ENCODE measurements around the gene TMBIM4. TPM values are rescaled to one million over a fixed set of nuclear protein-coding genes. Genes with fewer than 3 reads are reported as not detected.
"Not testable (repeated sequence)": the region's sequence is repeated elsewhere in the genome, so short reads cannot be mapped to it uniquely, and the experiment has no call there.

The TMBIM4 gene
- 36.1 and 151 TPM in 2 replicates for total RNA-seq (2014; rRNA removed; shearing (Covaris generic); ENCODE audit: low replicate concordance)

- Histone ChIP-seq H3K27ac (ENCODE audit: low read length) (peak within 1 kb of the TSS; percentile 95), H3K4me1 (ENCODE audit: low read length) (peaks cover 15% of the 10 kb centered on the region), H3K9me2 (replicated peaks; ENCODE audit: insufficient read depth, low read length) (no peaks in the 10 kb centered on the region), H3K4me3 (ENCODE audit: low read length) (peak within 1 kb of the TSS; percentile 79), H3K36me3 (ENCODE audit: insufficient read depth, low read length) (peaks cover 23% of the 10 kb centered on the region), H3K9ac (ENCODE audit: low read length) (peak within 1 kb of the TSS; percentile 89), H3K79me2 (ENCODE audit: low read length) (peaks cover 43% of the 10 kb centered on the region), H2AFZ (ENCODE audit: low read length) (peak within 1 kb of the TSS; percentile 61; the same call in 1 of the 2 replicates), H3K9me3 (ENCODE audit: low read length) (0 out of 2 replicates have a peak, but pooled peaks cover 3% of the 10 kb centered on the region), H4K20me1 (ENCODE audit: insufficient read depth, low read depth, low read length) (no peaks in the 10 kb centered on the region), H3K27me3 (ENCODE audit: low read length) (no peaks in the 10 kb centered on the region), H3K4me2 (ENCODE audit: low read depth, low read length, poor library complexity, severe bottlenecking) (peak within 1 kb of the TSS; percentile 80)
- peak; percentile 95 for DNase-seq
Measured at GRCh38 chr12:66169221-66170170, at the start of gene TMBIM4. Gene TMBIM4 (minus strand): TSS chr12:66169996. CDS start chr12:66169951, 45 bp downstream.

- no peaks in the 10 kb centered on the region for H3K36me3 ChIP-seq (ENCODE audit: insufficient read depth, low read length)
- H3K9ac ChIP-seq (ENCODE audit: low read length): no peak overlapping the region
- H3K4me2 ChIP-seq (ENCODE audit: low read depth, low read length, poor library complexity, severe bottlenecking): peak overlapping the region; percentile 22
- no peaks in the 10 kb centered on the region for H4K20me1 ChIP-seq (ENCODE audit: insufficient read depth, low read depth, low read length)
- no peaks in the 10 kb centered on the region for H3K9me3 ChIP-seq (ENCODE audit: low read length)
- H3K27ac ChIP-seq (ENCODE audit: low read length): no peak overlapping the region
- no peak overlapping the region for H2AFZ ChIP-seq (ENCODE audit: low read length)
- no peaks in the 10 kb centered on the region for H3K27me3 ChIP-seq (ENCODE audit: low read length)
- peaks cover 13% of the 10 kb centered on the region for H3K4me1 ChIP-seq (ENCODE audit: low read length)
- H3K4me3 ChIP-seq (ENCODE audit: low read length): no peak overlapping the region
- no peaks in the 10 kb centered on the region for H3K9me2 ChIP-seq (replicated peaks; ENCODE audit: insufficient read depth, low read length)
- DNase-seq: no peak
- H3K79me2 ChIP-seq (ENCODE audit: low read length): no peaks in the 10 kb centered on the region
Measured at GRCh38 chr12:66217342-66217917, 47.6 kb upstream of the TMBIM4 start.

- H2AFZ ChIP-seq (ENCODE audit: low read length); H3K79me2 ChIP-seq (ENCODE audit: low read length); DNase-seq; H3K9me3 ChIP-seq (ENCODE audit: low read length); H3K4me2 ChIP-seq (ENCODE audit: low read depth, low read length, poor library complexity, severe bottlenecking); H3K4me3 ChIP-seq (ENCODE audit: low read length); H4K20me1 ChIP-seq (ENCODE audit: insufficient read depth, low read depth, low read length); H3K9ac ChIP-seq (ENCODE audit: low read length); H3K9me2 ChIP-seq (replicated peaks; ENCODE audit: insufficient read depth, low read length); H3K27me3 ChIP-seq (ENCODE audit: low read length); H3K36me3 ChIP-seq (ENCODE audit: insufficient read depth, low read length); H3K27ac ChIP-seq (ENCODE audit: low read length): not testable (repeated sequence)
- peaks cover 17% of the 10 kb centered on the region for H3K4me1 ChIP-seq (ENCODE audit: low read length)
Measured at GRCh38 chr12:66213011-66213410, 43.2 kb upstream of the TMBIM4 start.

GRCh38 chr12:66211573-66211972 is 41.8 kb upstream of the TMBIM4 start:
- H2AFZ ChIP-seq (ENCODE audit: low read length); H3K36me3 ChIP-seq (ENCODE audit: insufficient read depth, low read length); H3K9me3 ChIP-seq (ENCODE audit: low read length); H3K27ac ChIP-seq (ENCODE audit: low read length); DNase-seq; H3K4me3 ChIP-seq (ENCODE audit: low read length); H4K20me1 ChIP-seq (ENCODE audit: insufficient read depth, low read depth, low read length); H3K9ac ChIP-seq (ENCODE audit: low read length); H3K4me2 ChIP-seq (ENCODE audit: low read depth, low read length, poor library complexity, severe bottlenecking); H3K4me1 ChIP-seq (ENCODE audit: low read length); H3K27me3 ChIP-seq (ENCODE audit: low read length); H3K9me2 ChIP-seq (replicated peaks; ENCODE audit: insufficient read depth, low read length); H3K79me2 ChIP-seq (ENCODE audit: low read length): not testable (repeated sequence)

- no peaks in the 10 kb centered on the region for H3K79me2 ChIP-seq (ENCODE audit: low read length)
- no peak overlapping the region for H3K9ac ChIP-seq (ENCODE audit: low read length)
- H3K4me2 ChIP-seq (ENCODE audit: low read depth, low read length, poor library complexity, severe bottlenecking): no peak overlapping the region
- H3K27me3 ChIP-seq (ENCODE audit: low read length): no peaks in the 10 kb centered on the region
- H3K9me2 ChIP-seq (replicated peaks; ENCODE audit: insufficient read depth, low read length): no peaks in the 10 kb centered on the region
- DNase-seq: no peak
- H3K4me1 ChIP-seq (ENCODE audit: low read length): peaks cover 5% of the 10 kb centered on the region; the same call in 1 of the 2 replicates
- no peaks in the 10 kb centered on the region for H4K20me1 ChIP-seq (ENCODE audit: insufficient read depth, low read depth, low read length)
- no peaks in the 10 kb centered on the region for H3K36me3 ChIP-seq (ENCODE audit: insufficient read depth, low read length)
- no peak overlapping the region for H2AFZ ChIP-seq (ENCODE audit: low read length)
- H3K9me3 ChIP-seq (ENCODE audit: low read length): no peaks in the 10 kb centered on the region
- no peak overlapping the region for H3K27ac ChIP-seq (ENCODE audit: low read length)
- H3K4me3 ChIP-seq (ENCODE audit: low read length): no peak overlapping the region
Measured at GRCh38 chr12:66210840-66211239, 41.0 kb upstream of the TMBIM4 start.

GRCh38 chr12:66206141-66206540 is 36.3 kb upstream of the TMBIM4 start:
- 0 out of 2 replicates have a peak, but pooled peaks cover under 1% of the 10 kb centered on the region for H3K27me3 ChIP-seq (ENCODE audit: low read length)
- H3K36me3 ChIP-seq (ENCODE audit: insufficient read depth, low read length): no peaks in the 10 kb centered on the region
- H3K4me3 ChIP-seq (ENCODE audit: low read length): no peak overlapping the region
- H3K9me3 ChIP-seq (ENCODE audit: low read length): no peaks in the 10 kb centered on the region
- no peaks in the 10 kb centered on the region for H4K20me1 ChIP-seq (ENCODE audit: insufficient read depth, low read depth, low read length)
- no peak overlapping the region for H2AFZ ChIP-seq (ENCODE audit: low read length)
- H3K4me1 ChIP-seq (ENCODE audit: low read length): peaks cover 5% of the 10 kb centered on the region; the same call in 1 of the 2 replicates
- H3K79me2 ChIP-seq (ENCODE audit: low read length): no peaks in the 10 kb centered on the region
- H3K9me2 ChIP-seq (replicated peaks; ENCODE audit: insufficient read depth, low read length): no peaks in the 10 kb centered on the region
- no peak for DNase-seq
- H3K9ac ChIP-seq (ENCODE audit: low read length): no peak overlapping the region
- H3K4me2 ChIP-seq (ENCODE audit: low read depth, low read length, poor library complexity, severe bottlenecking): no peak overlapping the region
- no peak overlapping the region for H3K27ac ChIP-seq (ENCODE audit: low read length)

GRCh38 chr12:66203820-66204219 is 34.0 kb upstream of the TMBIM4 start:
- H3K36me3 ChIP-seq (ENCODE audit: insufficient read depth, low read length): no peaks in the 10 kb centered on the region
- 0 out of 2 replicates have a peak, but pooled peaks cover 2% of the 10 kb centered on the region for H3K27me3 ChIP-seq (ENCODE audit: low read length)
- no peak for DNase-seq
- H3K4me1 ChIP-seq (ENCODE audit: low read length): no peaks in the 10 kb centered on the region
- H3K4me3 ChIP-seq (ENCODE audit: low read length): no peak overlapping the region
- H3K9me3 ChIP-seq (ENCODE audit: low read length): no peaks in the 10 kb centered on the region
- no peak overlapping the region for H2AFZ ChIP-seq (ENCODE audit: low read length)
- H3K27ac ChIP-seq (ENCODE audit: low read length): no peak overlapping the region
- H3K9me2 ChIP-seq (replicated peaks; ENCODE audit: insufficient read depth, low read length): no peaks in the 10 kb centered on the region
- H3K9ac ChIP-seq (ENCODE audit: low read length): no peak overlapping the region
- no peak overlapping the region for H3K4me2 ChIP-seq (ENCODE audit: low read depth, low read length, poor library complexity, severe bottlenecking)
- H4K20me1 ChIP-seq (ENCODE audit: insufficient read depth, low read depth, low read length): no peaks in the 10 kb centered on the region
- H3K79me2 ChIP-seq (ENCODE audit: low read length): no peaks in the 10 kb centered on the region

GRCh38 chr12:66199831-66200509 is 30.2 kb upstream of the TMBIM4 start:
- H3K27me3 ChIP-seq (ENCODE audit: low read length): 0 out of 2 replicates have a peak, but pooled peaks cover 2% of the 10 kb centered on the region
- no peaks in the 10 kb centered on the region for H3K9me2 ChIP-seq (replicated peaks; ENCODE audit: insufficient read depth, low read length)
- H4K20me1 ChIP-seq (ENCODE audit: insufficient read depth, low read depth, low read length): no peaks in the 10 kb centered on the region
- DNase-seq: peak; percentile 23
- no peaks in the 10 kb centered on the region for H3K79me2 ChIP-seq (ENCODE audit: low read length)
- no peak overlapping the region for H3K9ac ChIP-seq (ENCODE audit: low read length)
- H3K4me3 ChIP-seq (ENCODE audit: low read length): no peak overlapping the region
- H3K9me3 ChIP-seq (ENCODE audit: low read length): no peaks in the 10 kb centered on the region
- no peak overlapping the region for H2AFZ ChIP-seq (ENCODE audit: low read length)
- H3K4me2 ChIP-seq (ENCODE audit: low read depth, low read length, poor library complexity, severe bottlenecking): no peak overlapping the region
- peaks cover 12% of the 10 kb centered on the region for H3K4me1 ChIP-seq (ENCODE audit: low read length)
- no peak overlapping the region for H3K27ac ChIP-seq (ENCODE audit: low read length)
- no peaks in the 10 kb centered on the region for H3K36me3 ChIP-seq (ENCODE audit: insufficient read depth, low read length)

All from Karpas-422 (cell line).